Endothelial cell of umbilical vein (primary cell): ENCODE measurements around the gene MAPK8. TPM values are rescaled to one million over a fixed set of nuclear protein-coding genes. Genes with fewer than 3 reads are reported as not detected.

Source experiments
- BruUV-seq: library from RNA; stranded (reverse); fragments of 400-500 nt; replicated peaks from 2 replicates; lab custom pipeline; 2021; lab: Mats Ljungman, UMichigan
- CTCF ChIA-PET: fragments of 300-600, 350-600 bp; sonication (Branson Sonifier 250); formaldehyde crosslinking; loops from one replicate; lab custom pipeline; 2021; ENCODE audit warnings: antibody characterized with exemption, inconsistent platforms; lab: Charles Lee
- POLR2A ChIA-PET: fragments of 300-600, 350-600 bp; sonication (Branson Sonifier 250); formaldehyde crosslinking; loops from one replicate; lab custom pipeline; 2021; ENCODE audit warnings: antibody characterized with exemption, inconsistent platforms; lab: Charles Lee
- DNase-seq: peaks from one replicate; pipeline ENCODE4 v3.0.0-alpha.2; 2011; ENCODE audit warnings: low read depth, low spot score
- FAIRE-seq: peaks from 2 replicates; lab custom pipeline; 2011; peaks lifted over from hg19 to GRCh38; lab: Jason Lieb, UNC
- H2AFZ ChIP-seq: 2 replicates; pipeline ENCODE4 v1.6.0; 2012; ENCODE audit warnings: low read depth, low read length, control low read depth, inconsistent platforms
- H3K27ac ChIP-seq: 2 replicates; pipeline ENCODE4 v1.5.1; 2011; ENCODE audit warnings: low read depth, mild to moderate bottlenecking, control low read depth, low read length, moderate library complexity; ENCODE audit not compliant: insufficient read depth
- H3K27me3 ChIP-seq, 2 experiments: 2 replicates each; pipeline versions ENCODE4 v1.6.0 to v1.6.1; 2011; ENCODE audit warnings: low read length in 2 of 2, mixed read lengths in 1 of 2; ENCODE audit not compliant: control insufficient read depth in 2 of 2, insufficient read depth in 2 of 2
- H3K36me3 ChIP-seq, 2 experiments: 2 replicates in 1 of 2; 3 replicates in 1 of 2; pipeline ENCODE4 v1.5.1; 2011; ENCODE audit warnings: low read length in 2 of 2, mild to moderate bottlenecking in 1 of 2, moderate library complexity in 1 of 2; ENCODE audit not compliant: control insufficient read depth in 2 of 2, insufficient read depth in 2 of 2; ENCODE audit errors: extremely low read depth in 1 of 2
- H3K4me1 ChIP-seq: 3 replicates; pipeline ENCODE4 v1.5.1; 2011; ENCODE audit warnings: mild to moderate bottlenecking, low read length; ENCODE audit not compliant: control insufficient read depth, insufficient read depth; ENCODE audit errors: extremely low read depth
- H3K4me2 ChIP-seq: 2 replicates; pipeline ENCODE4 v1.6.1; 2011; ENCODE audit warnings: low read length, control low read depth, mixed read lengths; ENCODE audit not compliant: insufficient read depth
- H3K4me3 ChIP-seq, 3 experiments: fragments of 200-600 bp in 1 of 3; sonication (generic), shearing (Covaris generic) in 1 of 3; replicated peaks in 1 of 3; 2 replicates each; pipeline ENCODE4 v1.5.1; 2011 to 2016; ENCODE audit warnings: control low read depth in 3 of 3, low read length in 3 of 3, mild to moderate bottlenecking in 2 of 3, inconsistent platforms in 1 of 3, low read depth in 1 of 3, moderate library complexity in 1 of 3; ENCODE audit not compliant: insufficient read depth in 1 of 3
- H3K79me2 ChIP-seq: 2 replicates; pipeline ENCODE4 v1.6.0; 2012; ENCODE audit warnings: low read length, inconsistent platforms; ENCODE audit not compliant: control insufficient read depth, insufficient read depth
- H3K9ac ChIP-seq: replicated peaks from 2 replicates; pipeline ENCODE3; 2011; ENCODE audit warnings: low read length, control low read depth; ENCODE audit not compliant: insufficient read depth; ENCODE audit errors: extremely low read depth
- H3K9me1 ChIP-seq: replicated peaks from 3 replicates; pipeline ENCODE4 v1.6.0; 2011; ENCODE audit warnings: mild to moderate bottlenecking, low read length; ENCODE audit not compliant: control insufficient read depth, insufficient read depth; ENCODE audit errors: extremely low read depth
- H3K9me3 ChIP-seq: replicated peaks from 2 replicates; pipeline ENCODE4 v1.5.1; 2012; ENCODE audit warnings: low read length, inconsistent platforms; ENCODE audit not compliant: control insufficient read depth, insufficient read depth
- H4K20me1 ChIP-seq: replicated peaks from 2 replicates; pipeline ENCODE3; 2011; ENCODE audit warnings: mild to moderate bottlenecking, low read length; ENCODE audit not compliant: control insufficient read depth, insufficient read depth; ENCODE audit errors: extremely low read depth
- EZH2 ChIP-seq: IDR thresholded peaks from 2 replicates; pipeline ENCODE4 v1.6.1; 2012; ENCODE audit warnings: borderline replicate concordance, low read depth, mild to moderate bottlenecking, moderate library complexity, low read length, inconsistent platforms; ENCODE audit not compliant: severe bottlenecking
- FOS ChIP-seq: IDR thresholded peaks from 2 replicates; pipeline ENCODE4 v1.6.1; 2011; ENCODE audit warnings: mild to moderate bottlenecking, low read length, moderate library complexity, borderline replicate concordance; ENCODE audit not compliant: insufficient read depth
- GATA2 ChIP-seq: IDR thresholded peaks from 2 replicates; pipeline ENCODE4 v1.7.0; 2011; ENCODE audit warnings: low read depth, mild to moderate bottlenecking, moderate library complexity, mixed read lengths, low read length; ENCODE audit not compliant: insufficient read length, insufficient read depth
- JUN ChIP-seq: IDR thresholded peaks from 2 replicates; pipeline ENCODE4 v1.6.1; 2011; ENCODE audit warnings: borderline replicate concordance, low read depth; ENCODE audit not compliant: insufficient read length, insufficient read depth
- MAX ChIP-seq: IDR thresholded peaks from 2 replicates; pipeline ENCODE4 v1.6.1; 2011; ENCODE audit not compliant: insufficient read depth, insufficient read length
- MYC ChIP-seq: IDR thresholded peaks from one replicate; pipeline ENCODE4 v1.6.1; 2011; ENCODE audit warnings: mild to moderate bottlenecking, low read depth, low read length
- POLR2A ChIP-seq: IDR thresholded peaks from 2 replicates; pipeline ENCODE4 v1.6.1; 2012; ENCODE audit warnings: low read depth, mild to moderate bottlenecking, control low read depth, low read length
- POLR2AphosphoS5 ChIP-seq: IDR thresholded peaks from 2 replicates; pipeline ENCODE4 v1.6.1; 2012; ENCODE audit warnings: low read depth, mild to moderate bottlenecking, control low read depth, low read length, moderate library complexity; ENCODE audit not compliant: insufficient read depth
- dilution Hi-C: fragments of 300-500 bp; cut with MboI; formaldehyde crosslinking; loops from one replicate; pipeline ENCODE4 v1.15.0; 2019; ENCODE audit warnings: low sequenced_read_pairs; ENCODE audit not compliant: extremely low pct_ligation_motif_present
- intact Hi-C: fragments of 100-400 bp; cut with micrococcal nuclease; formaldehyde crosslinking; loops from one replicate; pipeline ENCODE4 v1.10.0; 2022
- polyA plus RNA-seq, 4 experiments: library from polyadenylated mRNA; depleted of rRNA in 3 of 4; stranded (reverse) in 3 of 4; unstranded in 1 of 4; fragments of >200 nt; gene quantifications; 2 replicates each; pipeline versions ENCODE4 v1.2.1 to v1.2.3, GENCODE V29; 2011 to 2012; ENCODE audit warnings: missing spikeins in 1 of 4
- total RNA-seq: library from RNA; stranded (reverse); gene quantifications from 2 replicates; pipeline ENCODE4 v1.2.3, GENCODE V29; 2021
- TF ChIP-seq, protein P1 (sequence below), 2 donors: IDR thresholded peaks; 1 replicate in 1 of 2; 2 replicates in 1 of 2; pipeline ENCODE4 v1.5.1; 2011; ENCODE audit warnings: low read length in 2 of 2, mild to moderate bottlenecking in 2 of 2, moderate library complexity in 2 of 2, control low read depth in 1 of 2, inconsistent platforms in 1 of 2, low read depth in 1 of 2; ENCODE audit not compliant: insufficient read depth in 1 of 2; ENCODE audit errors: extremely low read depth in 1 of 2

MAPK8 gene
- total and polyA plus RNA-seq, 2 donors (not counting 3 experiments of a cell fraction or from before 2014, with no cell fraction given): 25.3 to 56.2 TPM

DNA sequence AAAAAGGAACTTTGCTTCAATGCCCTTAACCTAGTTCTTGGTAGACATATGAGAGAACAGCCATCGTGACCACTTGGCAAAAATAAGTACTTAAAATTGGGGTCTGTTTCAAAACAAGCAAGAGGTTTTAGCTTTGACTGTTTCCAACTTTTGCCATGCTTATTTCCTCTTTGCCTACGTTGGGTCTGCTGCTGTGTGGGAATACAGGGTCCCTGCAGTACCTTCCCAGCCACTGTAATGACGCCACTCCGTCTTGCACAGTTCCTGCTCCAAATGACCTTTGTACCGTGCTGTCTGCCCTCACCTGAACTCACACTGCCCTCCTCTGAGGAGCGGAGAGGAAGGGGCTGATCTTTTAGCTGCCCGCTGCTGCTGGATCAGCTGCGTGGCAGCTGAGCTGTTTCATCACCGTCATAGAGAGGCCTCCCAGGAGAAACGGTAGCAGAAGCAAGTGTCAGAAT is 133.1 kb downstream of the MAPK8 start:
- Histone ChIP-seq H3K9me3 (no peaks in the 10 kb centered on the region), H3K9ac (no peak overlapping the region), H3K9me1 (peaks cover 4% of the 10 kb centered on the region), H3K27me3 (no peaks in the 10 kb centered on the region), H3K79me2 (no peaks in the 10 kb centered on the region), H3K4me1 (no peaks in the 10 kb centered on the region), H2AFZ (no peak overlapping the region), H3K27ac (no peak overlapping the region), H4K20me1 (no peaks in the 10 kb centered on the region), H3K4me2 (no peak overlapping the region), H3K36me3 (peaks cover 3 to 10% of the 10 kb centered on the region in 2 experiments), H3K4me3 (no peak overlapping the region)
- BruUV-seq: no TSS peak
- FAIRE-seq: peak; percentile 59
- TF ChIP-seq FOS: no peak
- no peak for TF ChIP-seq EZH2
- TF ChIP-seq, protein P1, sequence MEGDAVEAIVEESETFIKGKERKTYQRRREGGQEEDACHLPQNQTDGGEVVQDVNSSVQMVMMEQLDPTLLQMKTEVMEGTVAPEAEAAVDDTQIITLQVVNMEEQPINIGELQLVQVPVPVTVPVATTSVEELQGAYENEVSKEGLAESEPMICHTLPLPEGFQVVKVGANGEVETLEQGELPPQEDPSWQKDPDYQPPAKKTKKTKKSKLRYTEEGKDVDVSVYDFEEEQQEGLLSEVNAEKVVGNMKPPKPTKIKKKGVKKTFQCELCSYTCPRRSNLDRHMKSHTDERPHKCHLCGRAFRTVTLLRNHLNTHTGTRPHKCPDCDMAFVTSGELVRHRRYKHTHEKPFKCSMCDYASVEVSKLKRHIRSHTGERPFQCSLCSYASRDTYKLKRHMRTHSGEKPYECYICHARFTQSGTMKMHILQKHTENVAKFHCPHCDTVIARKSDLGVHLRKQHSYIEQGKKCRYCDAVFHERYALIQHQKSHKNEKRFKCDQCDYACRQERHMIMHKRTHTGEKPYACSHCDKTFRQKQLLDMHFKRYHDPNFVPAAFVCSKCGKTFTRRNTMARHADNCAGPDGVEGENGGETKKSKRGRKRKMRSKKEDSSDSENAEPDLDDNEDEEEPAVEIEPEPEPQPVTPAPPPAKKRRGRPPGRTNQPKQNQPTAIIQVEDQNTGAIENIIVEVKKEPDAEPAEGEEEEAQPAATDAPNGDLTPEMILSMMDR (IDR thresholded peaks at IDR 0.05; ENCODE audit: extremely low read depth in 1 of 2, insufficient read depth in 1 of 2, low read depth in 1 of 2, low read length in 2 of 2): no peak
- TF ChIP-seq MYC: no peak
- TF ChIP-seq POLR2AphosphoS5: no peak
- TF ChIP-seq MAX: no peak
- no peak for TF ChIP-seq JUN
- no peak for TF ChIP-seq GATA2
- no peak for TF ChIP-seq POLR2A
- ChIA-PET POLR2A (no interaction called here), CTCF (interaction anchor here (0.7 to 1.8 kb wide), 6 partner anchors 8 to 216 kb away, joined by 3 to 6 read pairs (median 4); no protein-coding TSS in a partner anchor)
- dilution Hi-C loops (no loop called here), intact Hi-C loops (no loop called here)
- DNase-seq: no peak
